Left ventricle myocardium inferior (tissue), 1 donor: ENCODE measurements around the gene THRAP3. TPM values are rescaled to one million over a fixed set of nuclear protein-coding genes. Genes with fewer than 3 reads are reported as not detected.
"Not testable (repeated sequence)": the region's sequence is repeated elsewhere in the genome, so short reads cannot be mapped to it uniquely, and the experiment has no call there.

Experiments used
- DNase-seq: peaks from one replicate; pipeline ENCODE4 v3.0.0-alpha.2; 2020
- H3K27ac ChIP-seq: fragments of 200-600 bp; replicated peaks from 2 replicates; pipeline ENCODE4 v1.8.0; 2021
- H3K27me3 ChIP-seq: fragments of 200-600 bp; 2 replicates; pipeline ENCODE4 v1.8.0; 2021; ENCODE audit warnings: low read depth
- H3K36me3 ChIP-seq: fragments of 200-600 bp; 2 replicates; pipeline ENCODE4 v1.8.0; 2021
- H3K4me1 ChIP-seq: fragments of 200-600 bp; 2 replicates; pipeline ENCODE4 v1.8.0; 2021
- H3K4me3 ChIP-seq: fragments of 200-600 bp; 2 replicates; pipeline ENCODE4 v1.8.0; 2021; ENCODE audit warnings: mild to moderate bottlenecking, moderate library complexity
- H3K9me3 ChIP-seq: fragments of 200-600 bp; replicated peaks from 2 replicates; pipeline ENCODE4 v1.8.0; 2021
- intact Hi-C: fragments of 100-400 bp; cut with micrococcal nuclease; formaldehyde crosslinking; loops from one replicate; pipeline ENCODE4 v1.11.0; 2022
- total RNA-seq: library from RNA; stranded (reverse); fragmentation: NEBNext Ultra II Directional; extraction: Animal tissue kit (Norgen Biotek cat#: 25700); gene quantifications from one replicate; pipeline ENCODE4 v1.2.1, GENCODE V29; 2021
- TF ChIP-seq, protein P1 (sequence below): fragments of 200-600 bp; IDR thresholded peaks from 2 replicates; pipeline ENCODE4 v1.8.0; 2021; ENCODE audit warnings: antibody characterized with exemption, mild to moderate bottlenecking, borderline replicate concordance
- donor health status: DM: no; HTN: yes; CAD: no; lungs with severe emphysema.

The THRAP3 gene
- total RNA-seq, 1 donor from 2014 or later, result 59.0 TPM

- TF ChIP-seq, protein P1, sequence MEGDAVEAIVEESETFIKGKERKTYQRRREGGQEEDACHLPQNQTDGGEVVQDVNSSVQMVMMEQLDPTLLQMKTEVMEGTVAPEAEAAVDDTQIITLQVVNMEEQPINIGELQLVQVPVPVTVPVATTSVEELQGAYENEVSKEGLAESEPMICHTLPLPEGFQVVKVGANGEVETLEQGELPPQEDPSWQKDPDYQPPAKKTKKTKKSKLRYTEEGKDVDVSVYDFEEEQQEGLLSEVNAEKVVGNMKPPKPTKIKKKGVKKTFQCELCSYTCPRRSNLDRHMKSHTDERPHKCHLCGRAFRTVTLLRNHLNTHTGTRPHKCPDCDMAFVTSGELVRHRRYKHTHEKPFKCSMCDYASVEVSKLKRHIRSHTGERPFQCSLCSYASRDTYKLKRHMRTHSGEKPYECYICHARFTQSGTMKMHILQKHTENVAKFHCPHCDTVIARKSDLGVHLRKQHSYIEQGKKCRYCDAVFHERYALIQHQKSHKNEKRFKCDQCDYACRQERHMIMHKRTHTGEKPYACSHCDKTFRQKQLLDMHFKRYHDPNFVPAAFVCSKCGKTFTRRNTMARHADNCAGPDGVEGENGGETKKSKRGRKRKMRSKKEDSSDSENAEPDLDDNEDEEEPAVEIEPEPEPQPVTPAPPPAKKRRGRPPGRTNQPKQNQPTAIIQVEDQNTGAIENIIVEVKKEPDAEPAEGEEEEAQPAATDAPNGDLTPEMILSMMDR, result no peak
- no peak for DNase-seq
- intact Hi-C loops, result loop anchor here (10.0 kb wide), 1 partner anchor 61 kb away; no protein-coding TSS in a partner anchor
Observed at GRCh38 chr1:36223381-36223995, 755 bp upstream of the THRAP3 start.

DNA sequence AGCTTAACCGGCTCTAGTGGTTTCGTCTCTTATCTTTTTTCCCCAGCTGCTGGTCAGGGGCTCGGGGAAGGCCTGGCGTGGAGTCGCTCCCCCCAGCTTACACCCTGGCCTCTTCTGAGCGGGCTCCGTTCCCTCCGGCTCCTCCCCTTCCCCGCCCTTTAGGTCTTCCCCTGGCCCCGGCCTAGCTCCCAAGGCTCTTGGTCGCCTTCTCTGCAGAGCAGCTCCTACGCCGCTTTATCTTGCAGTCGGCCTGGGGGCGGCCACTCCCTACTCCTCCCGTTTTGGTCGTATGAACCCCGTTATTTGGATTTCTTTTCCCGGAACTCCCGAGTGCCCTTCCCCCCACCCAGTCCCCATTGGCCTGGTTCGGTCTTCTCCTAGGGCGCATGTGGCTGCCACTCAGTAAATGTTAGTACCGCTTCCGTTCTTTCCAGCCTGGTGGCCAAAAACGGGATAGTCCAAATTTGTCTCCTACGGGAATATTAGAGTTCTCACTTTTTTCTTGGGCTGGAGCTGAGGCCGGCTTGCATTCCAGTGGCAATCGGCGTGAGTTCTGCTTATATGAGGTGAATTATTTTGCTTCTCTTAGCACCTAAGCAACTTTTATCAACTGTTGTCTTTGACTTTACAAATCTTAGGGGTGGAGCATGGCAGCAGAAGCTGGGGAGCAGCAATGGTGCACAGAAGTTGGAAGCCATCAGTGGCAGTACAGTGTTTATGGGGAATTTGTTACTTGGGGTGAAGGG lies 467 bp downstream of the THRAP3 start:
- peak overlapping the region; percentile 98 for H3K27ac ChIP-seq
- H3K36me3 ChIP-seq, result peaks cover 17% of the 10 kb centered on the region
- intact Hi-C loops, result loop anchor here (10.0 kb wide), 1 partner anchor 60 kb away; no protein-coding TSS in a partner anchor
- peaks cover 63% of the 10 kb centered on the region for H3K4me1 ChIP-seq
- H3K9me3 ChIP-seq, result no peaks in the 10 kb centered on the region
- DNase-seq, result no peak
- TF ChIP-seq, protein P1, result peak; percentile 52
- peak overlapping the region; percentile 79 for H3K4me3 ChIP-seq
- H3K27me3 ChIP-seq, result no peaks in the 10 kb centered on the region

More at GRCh38 chr1:36223381-36223995, 755 bp upstream of the THRAP3 start:
- Histone ChIP-seq H3K27ac (peak overlapping the region; percentile 98), H3K27me3 (no peaks in the 10 kb centered on the region), H3K36me3 (peaks cover 12% of the 10 kb centered on the region), H3K9me3 (no peaks in the 10 kb centered on the region), H3K4me3 (peak overlapping the region; percentile 79), H3K4me1 (peaks cover 52% of the 10 kb centered on the region)

DNA sequence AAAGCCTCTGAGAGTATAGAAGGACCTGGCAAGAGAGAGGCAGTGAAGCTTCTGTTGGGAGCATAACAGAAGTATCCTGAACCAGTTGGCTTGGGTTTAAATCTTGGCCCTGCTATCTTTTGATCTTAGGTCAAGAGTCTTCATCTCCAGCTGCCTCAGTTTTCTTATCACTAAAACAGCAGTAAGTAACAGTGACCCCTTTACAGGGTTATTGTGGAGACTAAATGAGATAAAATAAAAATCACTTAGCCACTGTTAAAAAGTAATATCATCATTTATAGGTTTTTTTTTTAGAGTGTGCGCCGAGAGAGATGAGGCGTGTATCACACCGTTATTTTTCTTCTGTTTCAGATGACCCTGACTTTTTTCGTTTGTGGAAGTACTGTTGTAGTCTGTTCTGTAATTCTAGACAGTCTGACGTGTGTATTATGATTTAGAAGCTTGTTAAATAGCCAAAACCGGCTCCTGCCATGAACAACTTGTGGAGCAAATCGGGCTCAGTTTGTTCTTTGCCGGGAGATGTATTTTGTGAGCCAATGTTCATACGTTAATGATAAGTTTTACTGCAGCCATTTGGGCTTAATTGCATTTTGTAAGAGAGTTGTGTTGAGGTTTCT lies 1.1 kb downstream of the THRAP3 start:
- no peak for DNase-seq
- intact Hi-C loops, result loop anchor here (10.0 kb wide), 1 partner anchor 59 kb away; no protein-coding TSS in a partner anchor
- Histone ChIP-seq H3K27me3 (no peaks in the 10 kb centered on the region), H3K27ac (peak overlapping the region; percentile 98), H3K4me3 (peak overlapping the region; percentile 79), H3K4me1 (peaks cover 70% of the 10 kb centered on the region), H3K36me3 (peaks cover 23% of the 10 kb centered on the region), H3K9me3 (no peaks in the 10 kb centered on the region)
- TF ChIP-seq, protein P1, result no peak

GRCh38 chr1:36230279-36230678 lies 6.0 kb downstream of the THRAP3 start:
- H3K27ac ChIP-seq, result peak overlapping the region; percentile 43
- H3K9me3 ChIP-seq, DNase-seq, H3K27me3 ChIP-seq, intact Hi-C loops: not testable (repeated sequence)
- peak overlapping the region; percentile 24 for H3K4me3 ChIP-seq
- peaks cover 45% of the 10 kb centered on the region for H3K36me3 ChIP-seq
- peaks cover 98% of the 10 kb centered on the region for H3K4me1 ChIP-seq

DNA sequence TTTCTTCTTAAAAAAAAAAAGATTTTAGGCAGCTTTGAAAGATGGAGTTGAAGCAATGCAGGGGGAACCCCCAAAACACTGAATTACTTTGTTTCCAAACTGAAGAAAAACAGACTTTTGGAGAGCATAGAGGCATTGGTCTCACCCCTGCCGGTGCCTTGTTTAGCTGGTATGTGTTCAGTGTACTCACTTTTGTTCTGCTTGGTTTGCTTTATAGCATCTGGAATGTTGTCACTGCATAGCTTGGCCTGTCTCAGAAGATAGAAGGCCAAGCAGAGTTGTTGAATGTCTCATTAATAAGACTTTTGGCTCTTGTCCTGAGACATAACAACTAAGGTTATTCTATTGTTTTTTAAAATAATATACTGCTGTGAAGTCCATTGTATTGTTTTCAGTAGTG lies 6.9 kb downstream of the THRAP3 start:
- intact Hi-C loops, result no loop called here
- TF ChIP-seq, protein P1, result no peak
- H3K27me3 ChIP-seq, result no peaks in the 10 kb centered on the region
- peaks cover 98% of the 10 kb centered on the region for H3K4me1 ChIP-seq
- peak overlapping the region; percentile 24 for H3K4me3 ChIP-seq
- no peaks in the 10 kb centered on the region for H3K9me3 ChIP-seq
- H3K36me3 ChIP-seq, result peaks cover 45% of the 10 kb centered on the region
- peak overlapping the region; percentile 43 for H3K27ac ChIP-seq
- DNase-seq, result no peak
